HCT116 (cell line): ENCODE measurements around the gene TSPEAR. TPM values are rescaled to one million over a fixed set of nuclear protein-coding genes. Genes with fewer than 3 reads are reported as not detected.

Experiments
- ATAC-seq: fragments of 200-7000 bp; cut with Tn5 transposase; 2 replicates; pipeline ENCODE4 v1.9.1; 2020; ENCODE audit warnings: mild to moderate bottlenecking, moderate library complexity
- BruUV-seq: library from RNA; stranded (reverse); fragments of 400-500 nt; replicated peaks from 2 replicates; lab custom pipeline; 2021; lab: Mats Ljungman, UMichigan
- CTCF ChIA-PET: fragments of 300-600 bp; sonication (Branson Sonifier 250); formaldehyde crosslinking; loops from one replicate; lab custom pipeline; 2021; ENCODE audit warnings: antibody characterized with exemption; lab: Charles Lee
- POLR2A ChIA-PET: fragments of 300-600, 350-600 bp; sonication (Branson Sonifier 250); formaldehyde crosslinking; loops from one replicate; lab custom pipeline; 2021; ENCODE audit warnings: antibody characterized with exemption; lab: Charles Lee
- RAD21 ChIA-PET, 2 experiments: fragments of 300-600 bp; sonication (Branson Sonifier 250); formaldehyde crosslinking; loops; one replicate each; lab custom pipeline; 2023; ENCODE audit warnings: low total read pairs in 2 of 2; ENCODE audit not compliant: uncharacterized antibody in 2 of 2, unreplicated experiment in 2 of 2, low non-redundant PET in 1 of 2; lab: Charles Lee
- DNase-seq: peaks from one replicate; pipeline ENCODE4 v3.0.0-alpha.2; 2010; ENCODE audit warnings: low read depth, low spot score
- H2AFZ ChIP-seq: fragments of 200-600 bp; shearing (Covaris generic), sonication (generic); 2 replicates; pipeline ENCODE4 v1.6.1; 2017; ENCODE audit warnings: low read depth, mixed run types, mixed read lengths, antibody characterized with exemption, low read length; ENCODE audit not compliant: poor library complexity, severe bottlenecking
- H3K27ac ChIP-seq: 2 replicates; pipeline ENCODE4 v1.5.1; 2012; ENCODE audit warnings: low read depth, low read length
- H3K27me3 ChIP-seq: fragments of 200-600 bp; sonication (generic); 2 replicates; pipeline ENCODE4 v1.6.1; 2016; ENCODE audit warnings: mixed run types, low read length, mixed read lengths; ENCODE audit not compliant: insufficient read depth
- H3K36me3 ChIP-seq, 2 experiments: fragments of 200-500 bp in 1 of 2; fragments of 200-600 bp in 1 of 2; sonication (Bioruptor generic) in 1 of 2; sonication (generic) in 1 of 2; 2 replicates each; pipeline versions ENCODE4 v1.5.1 to v1.6.1; 2014 to 2016; ENCODE audit warnings: low read length in 2 of 2, inconsistent platforms in 1 of 2, mixed read lengths in 1 of 2, mixed run types in 1 of 2; ENCODE audit not compliant: insufficient read depth in 2 of 2, control insufficient read depth in 1 of 2
- H3K4me1 ChIP-seq, 2 experiments: fragments of 200-600 bp in 1 of 2; sonication (generic) in 1 of 2; 2 replicates each; pipeline versions ENCODE4 v1.5.1 to v1.6.1; 2012 to 2017; ENCODE audit warnings: low read length in 2 of 2, inconsistent platforms in 1 of 2, mild to moderate bottlenecking in 1 of 2, mixed read lengths in 1 of 2, mixed run types in 1 of 2, moderate library complexity in 1 of 2; ENCODE audit not compliant: insufficient read depth in 2 of 2, control insufficient read depth in 1 of 2
- H3K4me2 ChIP-seq: fragments of 200-600 bp; sonication (generic); 2 replicates; pipeline ENCODE4 v1.6.1; 2017; ENCODE audit warnings: mixed run types, low read length, mixed read lengths
- H3K4me3 ChIP-seq, 2 experiments: fragments of 200-600 bp in 1 of 2; sonication (generic) in 1 of 2; replicated peaks in 1 of 2; 2 replicates each; pipeline ENCODE4 v1.5.1; 2011 to 2016; ENCODE audit warnings: low read length in 2 of 2, control low read depth in 1 of 2, low read depth in 1 of 2, mild to moderate bottlenecking in 1 of 2, mixed read lengths in 1 of 2, mixed run types in 1 of 2
- H3K79me2 ChIP-seq: fragments of 200-600 bp; sonication (generic); 2 replicates; pipeline ENCODE4 v1.6.1; 2017; ENCODE audit warnings: mild to moderate bottlenecking, mixed run types, low read length, moderate library complexity, mixed read lengths; ENCODE audit not compliant: insufficient read depth
- H3K9ac ChIP-seq: fragments of 200-600 bp; sonication (generic); 2 replicates; pipeline ENCODE4 v1.6.1; 2016; ENCODE audit warnings: low read length, mixed read lengths
- H3K9me2 ChIP-seq: fragments of 200-600 bp; sonication (generic), shearing (Covaris generic); 2 replicates; pipeline ENCODE4 v1.6.1; 2017; ENCODE audit warnings: mixed run types, mild to moderate bottlenecking, moderate library complexity; ENCODE audit not compliant: insufficient read depth
- H3K9me3 ChIP-seq, 2 experiments: fragments of 200-500 bp in 1 of 2; fragments of 200-600 bp in 1 of 2; sonication (Bioruptor generic) in 1 of 2; sonication (generic) in 1 of 2; 2 replicates each; pipeline ENCODE4 v1.6.1; 2014 to 2017; ENCODE audit warnings: low read length in 2 of 2, mixed read lengths in 2 of 2, inconsistent platforms in 1 of 2, low read depth in 1 of 2, mild to moderate bottlenecking in 1 of 2, mixed run types in 1 of 2, moderate library complexity in 1 of 2; ENCODE audit not compliant: control insufficient read depth in 1 of 2, insufficient read depth in 1 of 2
- H4K20me1 ChIP-seq: fragments of 200-600 bp; sonication (generic), shearing (Covaris generic); 2 replicates; pipeline ENCODE4 v1.6.1; 2017; ENCODE audit warnings: mixed run types, mild to moderate bottlenecking, moderate library complexity; ENCODE audit not compliant: insufficient read depth
- CBX3 ChIP-seq: IDR thresholded peaks from 2 replicates; pipeline ENCODE4 v1.6.1; 2012; ENCODE audit warnings: low read depth
- CEBPB ChIP-seq: IDR thresholded peaks from 2 replicates; pipeline ENCODE4 v1.6.1; 2012; ENCODE audit warnings: low read depth
- CTCF ChIP-seq, 3 experiments: fragments of 200-600 bp in 1 of 3; sonication (generic) in 1 of 3; IDR thresholded peaks in 2 of 3; conservative IDR thresholded peaks in 1 of 3; 2 replicates each; pipeline ENCODE4 v1.5.1; 2012 to 2017; ENCODE audit warnings: low read depth in 2 of 3, low read length in 2 of 3, antibody characterized with exemption in 1 of 3, borderline replicate concordance in 1 of 3, control low read depth in 1 of 3, mild to moderate bottlenecking in 1 of 3, mixed read lengths in 1 of 3, mixed run types in 1 of 3, moderate library complexity in 1 of 3; ENCODE audit not compliant: insufficient read depth in 1 of 3
- ELF1 ChIP-seq: IDR thresholded peaks from 2 replicates; pipeline ENCODE4 v1.6.1; 2012; ENCODE audit warnings: low read depth, borderline replicate concordance
- EZH2phosphoT487 ChIP-seq: fragments of 200-600 bp; IDR thresholded peaks from 2 replicates; pipeline ENCODE4 v1.6.1; 2018; ENCODE audit warnings: antibody characterized with exemption, borderline replicate concordance
- FOSL1 ChIP-seq: IDR thresholded peaks from 2 replicates; pipeline ENCODE4 v1.6.1; 2012; ENCODE audit warnings: low read depth
- JUND ChIP-seq: IDR thresholded peaks from 2 replicates; pipeline ENCODE4 v1.6.1; 2012
- MAX ChIP-seq: IDR thresholded peaks from 2 replicates; pipeline ENCODE4 v1.6.1; 2012
- RAD21 ChIP-seq: IDR thresholded peaks from 2 replicates; pipeline ENCODE4 v1.6.1; 2012; ENCODE audit warnings: low read depth, mild to moderate bottlenecking
- REST ChIP-seq: IDR thresholded peaks from 2 replicates; pipeline ENCODE4 v1.6.1; 2012; ENCODE audit warnings: low read depth
- SIN3A ChIP-seq: IDR thresholded peaks from 2 replicates; pipeline ENCODE4 v1.6.1; 2012; ENCODE audit warnings: low read depth
- SP1 ChIP-seq: IDR thresholded peaks from 2 replicates; pipeline ENCODE4 v1.6.1; 2012; ENCODE audit warnings: low read depth
- SRF ChIP-seq: IDR thresholded peaks from 2 replicates; pipeline ENCODE4 v1.6.1; 2012; ENCODE audit warnings: low read depth
- YY1 ChIP-seq: IDR thresholded peaks from 2 replicates; pipeline ENCODE4 v1.6.1; 2011; ENCODE audit warnings: low read length, low read depth, moderate library complexity, mild to moderate bottlenecking; ENCODE audit not compliant: insufficient replicate concordance; ENCODE audit errors: extremely low read depth
- ZBTB33 ChIP-seq: IDR thresholded peaks from 2 replicates; pipeline ENCODE4 v1.6.1; 2011; ENCODE audit warnings: mild to moderate bottlenecking, low read length, moderate library complexity; ENCODE audit not compliant: insufficient replicate concordance; ENCODE audit errors: extremely low read depth
- ZFX ChIP-seq: fragments of 450-650 bp; IDR thresholded peaks from 2 replicates; pipeline ENCODE4 v1.6.1; 2017
- ZNF274 ChIP-seq: fragments of 200-500 bp; sonication (Bioruptor generic); IDR thresholded peaks from 2 replicates; pipeline ENCODE4 v1.6.1; 2014; ENCODE audit warnings: mild to moderate bottlenecking, low read depth, low read length, inconsistent platforms
- intact Hi-C: fragments of 100-400 bp; cut with micrococcal nuclease; formaldehyde crosslinking; loops from 2 replicates; pipeline ENCODE4 v1.10.0; 2022
- total RNA-seq: library from RNA; stranded (reverse); gene quantifications from one replicate; pipeline ENCODE4 v1.2.1, GENCODE V29; 2021; ENCODE audit not compliant: unreplicated experiment

TSPEAR gene
- total RNA-seq, 1 experiment from 2014 or later = not detected

GRCh38 chr21:44695184-44695583, 16.2 kb downstream of the TSPEAR start:
- ATAC-seq = no peak
- Histone ChIP-seq H3K9ac (no peak overlapping the region), H4K20me1 (no peaks in the 10 kb centered on the region), H2AFZ (no peak overlapping the region), H3K4me1 (no peaks in the 10 kb centered on the region), H3K36me3 (no peaks in the 10 kb centered on the region), H3K4me2 (no peak overlapping the region), H3K9me2 (no peaks in the 10 kb centered on the region), H3K9me3 (peaks cover 4 to 14% of the 10 kb centered on the region in 2 experiments; a peak in 2 of 4 replicates), H3K27me3 (peaks cover 5% of the 10 kb centered on the region; the same call in 1 of the 2 replicates), H3K4me3 (no peak overlapping the region), H3K27ac (no peak overlapping the region), H3K79me2 (no peaks in the 10 kb centered on the region)
- DNase-seq = no peak
- ChIA-PET POLR2A (no interaction called here), RAD21 (no interaction called here), CTCF (no interaction called here)
- intact Hi-C loops = no loop called here
- no TSS peak for BruUV-seq
- TF ChIP-seq CEBPB (no peak), SP1 (no peak), SRF (no peak), MAX (no peak), ZBTB33 (no peak), ELF1 (no peak), YY1 (no peak), CBX3 (no peak), REST (no peak), FOSL1 (no peak), CTCF (IDR thresholded peaks at IDR 0.05 in 2 of 3, conservative IDR thresholded peaks at IDR 0.05 in 1 of 3; ENCODE audit: borderline replicate concordance in 1 of 3, insufficient read depth in 1 of 3, low read depth in 2 of 3, low read length in 2 of 3) (no peak), EZH2phosphoT487 (no peak), SIN3A (no peak), JUND (no peak), ZNF274 (no peak), ZFX (no peak), RAD21 (no peak)
